ENCODE data around the gene NTHL1. TPM values are rescaled to one million over a fixed set of nuclear protein-coding genes. Genes with fewer than 3 reads are reported as not detected.
"Not testable (repeated sequence)": the region's sequence is repeated elsewhere in the genome, so short reads cannot be mapped to it uniquely, and the experiment has no call there.

The NTHL1 gene
- total RNA-seq, 4 donors from 2014 or later = 7.8 to 26.0 (median 10.0) TPM

- Histone ChIP-seq H3K9me3 (no peaks in the 10 kb centered on the region), H3K4me1 (peaks cover 14 to 35% (median 18%) of the 10 kb centered on the region in 3 donors), H3K27me3 (peaks cover 3 to 48% (median 11%) of the 10 kb centered on the region in 4 donors), H3K4me3 (no peak overlapping the region), H3K27ac (no peak overlapping the region), H3K36me3 (no peaks in the 10 kb centered on the region)
- intact Hi-C loops (cut with DNase I) = no loop called here
- WGBS, 2 donors = 44% methylated on average over 2 of the region's 13 CpGs; no CpG with 5 or more reads in 1 of the 2 donors
- DNase-seq = no peak
- TF ChIP-seq POLR2A (IDR thresholded peaks at IDR 0.05) = no peak
- peak in 2 of 6 experiments; percentile 17 to 20 for TF ChIP-seq CTCF (IDR thresholded peaks at IDR 0.05)
These were observed 31.2 kb downstream of the NTHL1 start for GRCh38 chr16:2016407-2016922.

GRCh38 chr16:2015947-2016208 is 31.8 kb downstream of the NTHL1 start:
- intact Hi-C loops (cut with DNase I) = no loop called here
- H3K4me1 ChIP-seq = peaks cover 14 to 34% (median 18%) of the 10 kb centered on the region in 3 donors
- H3K4me3 ChIP-seq = no peak overlapping the region
- H3K36me3 ChIP-seq = no peaks in the 10 kb centered on the region
- H3K27ac ChIP-seq = peak overlapping the region; percentile 58 to 78 (median 70)
- H3K27me3 ChIP-seq = peaks cover 3 to 42% (median 11%) of the 10 kb centered on the region in 4 donors
- TF ChIP-seq POLR2A (IDR thresholded peaks at IDR 0.05) (no peak), CTCF (IDR thresholded peaks at IDR 0.05) (no peak)
- no peak for DNase-seq
- H3K9me3 ChIP-seq = no peaks in the 10 kb centered on the region
- WGBS, 2 donors = 71 to 79% methylated on average over 3 to 7 of the region's 7 CpGs

GRCh38 chr16:2015117-2015946 is 32.3 kb downstream of the NTHL1 start:
- TF ChIP-seq CTCF (IDR thresholded peaks at IDR 0.05) (no peak), POLR2A (IDR thresholded peaks at IDR 0.05) (no peak)
- Histone ChIP-seq H3K4me1 (peaks cover 14 to 34% (median 17%) of the 10 kb centered on the region in 3 donors), H3K27ac (peak overlapping the region; percentile 58 to 78 (median 71))

GRCh38 chr16:2013527-2013926 is 34.1 kb downstream of the NTHL1 start:
- Histone ChIP-seq H3K4me3 (no peak overlapping the region), H3K27ac (no peak overlapping the region), H3K9me3 (no peaks in the 10 kb centered on the region), H3K36me3 (no peaks in the 10 kb centered on the region), H3K4me1 (peaks cover 15 to 34% (median 17%) of the 10 kb centered on the region in 3 donors), H3K27me3 (peaks cover 0 to 19% (median 0%) of the 10 kb centered on the region in 4 donors)
- intact Hi-C loops (cut with DNase I) = no loop called here
- 77 to 83% methylated on average over 6 to 14 of the region's 15 CpGs for WGBS, 2 donors
- TF ChIP-seq POLR2A (IDR thresholded peaks at IDR 0.05) (no peak), CTCF (IDR thresholded peaks at IDR 0.05) (no peak)
- no peak for DNase-seq

More at GRCh38 chr16:2015117-2015946, 32.3 kb downstream of the NTHL1 start:
- Histone ChIP-seq H3K36me3 (no peaks in the 10 kb centered on the region), H3K9me3 (no peaks in the 10 kb centered on the region), H3K27me3 (peaks cover 3 to 37% (median 5%) of the 10 kb centered on the region in 4 donors), H3K4me3 (no peak overlapping the region)
- DNase-seq = no peak
- intact Hi-C loops (cut with DNase I) = no loop called here
- WGBS, 2 donors = 52 to 53% methylated on average over 18 to 23 of the region's 24 CpGs

GRCh38 chr16:2011726-2012125 is 35.9 kb downstream of the NTHL1 start:
- H3K27me3 ChIP-seq; H3K9me3 ChIP-seq; H3K36me3 ChIP-seq; H3K27ac ChIP-seq; intact Hi-C loops (cut with DNase I); DNase-seq; H3K4me3 ChIP-seq: not testable (repeated sequence)
- 78 to 82% methylated on average over 6 to 9 of the region's 9 CpGs for WGBS, 2 donors
- H3K4me1 ChIP-seq = peaks cover 33 to 52% (median 35%) of the 10 kb centered on the region in 3 donors
